Panc1 (cell line): ENCODE measurements around the gene TRAPPC8. TPM values are rescaled to one million over a fixed set of nuclear protein-coding genes. Genes with fewer than 3 reads are reported as not detected.

Source experiments
- ATAC-seq: fragments of 200-7000 bp; cut with Tn5 transposase; 2 replicates; pipeline ENCODE4 v1.9.1; 2020; ENCODE audit warnings: mild to moderate bottlenecking, moderate library complexity
- BruUV-seq: library from RNA; stranded (reverse); fragments of 400-500 nt; replicated peaks from 2 replicates; lab custom pipeline; 2021; lab: Mats Ljungman, UMichigan
- CTCF ChIA-PET: fragments of 300-600 bp; sonication (Branson Sonifier 250); formaldehyde crosslinking; loops from one replicate; lab custom pipeline; 2022; ENCODE audit warnings: antibody characterized with exemption; lab: Charles Lee
- POLR2A ChIA-PET: fragments of 300-600 bp; sonication (Branson Sonifier 250); formaldehyde crosslinking; loops from one replicate; lab custom pipeline; 2022; ENCODE audit warnings: antibody characterized with exemption; lab: Charles Lee
- DNase-seq: peaks from one replicate; pipeline ENCODE4 v3.0.0-alpha.2; 2010; ENCODE audit warnings: low read depth, low spot score
- H3K27ac ChIP-seq: 2 replicates; pipeline ENCODE4 v1.5.1; 2011; ENCODE audit warnings: mild to moderate bottlenecking, low read length, inconsistent platforms
- H3K27me3 ChIP-seq: fragments of 200-500 bp; sonication (Bioruptor generic); 2 replicates; pipeline ENCODE4 v1.6.0; 2014; ENCODE audit warnings: low read length, inconsistent platforms; ENCODE audit not compliant: control insufficient read depth, insufficient read depth
- H3K36me3 ChIP-seq: fragments of 200-500 bp; sonication (Bioruptor generic); 2 replicates; pipeline ENCODE4 v1.5.1; 2014; ENCODE audit warnings: inconsistent platforms, mild to moderate bottlenecking, low read length, moderate library complexity; ENCODE audit not compliant: control insufficient read depth, insufficient read depth
- H3K4me1 ChIP-seq: 2 replicates; pipeline ENCODE4 v1.5.1; 2011; ENCODE audit warnings: inconsistent platforms, mild to moderate bottlenecking, low read length, moderate library complexity; ENCODE audit not compliant: control insufficient read depth, insufficient read depth
- H3K4me3 ChIP-seq, 2 experiments: 2 replicates each; pipeline ENCODE4 v1.5.1; 2011 to 2012; ENCODE audit warnings: low read depth in 2 of 2, low read length in 2 of 2, mild to moderate bottlenecking in 2 of 2, inconsistent platforms in 1 of 2, moderate library complexity in 1 of 2
- H3K9me3 ChIP-seq: fragments of 200-500 bp; sonication (Bioruptor generic); 2 replicates; pipeline ENCODE4 v1.5.1; 2014; ENCODE audit warnings: low read depth, mild to moderate bottlenecking, inconsistent platforms, low read length, moderate library complexity; ENCODE audit not compliant: control insufficient read depth, insufficient read depth
- POLR2AphosphoS5 ChIP-seq: IDR thresholded peaks from 2 replicates; pipeline ENCODE4 v1.6.1; 2012; ENCODE audit warnings: mild to moderate bottlenecking, low read depth, low read length, moderate library complexity
- SIN3A ChIP-seq: IDR thresholded peaks from 2 replicates; pipeline ENCODE4 v1.6.1; 2012; ENCODE audit warnings: low read depth, mild to moderate bottlenecking, low read length, moderate library complexity, borderline replicate concordance; ENCODE audit not compliant: insufficient read depth
- TCF7L2 ChIP-seq: IDR thresholded peaks from 2 replicates; pipeline ENCODE4 v1.6.1; 2011; ENCODE audit warnings: mild to moderate bottlenecking, low read depth, low read length, inconsistent platforms
- in situ Hi-C: cut with HindIII; loops from 2 replicates; pipeline ENCODE4 v1.10.0; 2016; ENCODE audit warnings: low sequenced_read_pairs, low pct_unique_long_range_greater_than_20kb
- intact Hi-C: fragments of 100-400 bp; cut with micrococcal nuclease; formaldehyde crosslinking; loops from one replicate; pipeline ENCODE4 v1.10.0; 2022; ENCODE audit not compliant: unreplicated experiment
- total RNA-seq: library from RNA; stranded (reverse); gene quantifications from one replicate; pipeline ENCODE4 v1.2.1, GENCODE V29; 2021; ENCODE audit not compliant: unreplicated experiment
- TF ChIP-seq, protein P1 (sequence below): fragments of 450-650 bp; IDR thresholded peaks from 2 replicates; pipeline ENCODE4 v1.5.1; 2017; ENCODE audit warnings: mild to moderate bottlenecking
- TF ChIP-seq, protein P2 (sequence below), 2 experiments: IDR thresholded peaks; 2 replicates each; pipeline ENCODE4 v1.6.1; 2011 to 2012; ENCODE audit warnings: low read depth in 2 of 2, control low read depth in 1 of 2, low read length in 1 of 2, mild to moderate bottlenecking in 1 of 2, moderate library complexity in 1 of 2; ENCODE audit not compliant: insufficient read depth in 1 of 2

TRAPPC8 gene
- total RNA-seq, 1 experiment from 2014 or later, result 35.3 TPM

DNA sequence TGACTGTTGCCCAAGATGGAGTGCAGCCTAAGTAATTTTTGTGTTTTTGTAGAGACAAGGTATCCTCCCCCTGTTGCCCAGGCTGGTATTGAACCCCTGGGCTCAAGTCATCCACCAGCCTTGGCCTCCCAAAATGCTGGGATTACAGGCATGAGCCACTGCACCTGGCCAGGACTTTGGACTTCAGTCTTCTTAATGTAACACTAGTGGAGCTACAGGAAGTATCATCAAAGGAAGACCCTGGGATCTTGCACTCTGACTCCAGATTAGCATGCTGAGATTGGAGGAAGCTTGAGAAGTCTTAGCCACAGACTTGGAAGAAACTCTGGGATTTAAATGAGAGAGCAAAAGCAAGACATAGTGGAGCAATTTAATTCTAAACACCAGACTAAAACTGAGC is 37.9 kb upstream of the TRAPPC8 start:
- intact Hi-C loops (no loop called here), in situ Hi-C loops (no loop called here)
- Histone ChIP-seq H3K4me1 (no peaks in the 10 kb centered on the region), H3K9me3 (no peaks in the 10 kb centered on the region; the same call in 1 of the 2 replicates), H3K27ac (no peak overlapping the region), H3K4me3 (no peak overlapping the region), H3K36me3 (no peaks in the 10 kb centered on the region), H3K27me3 (no peaks in the 10 kb centered on the region)
- ChIA-PET CTCF (no interaction called here), POLR2A (no interaction called here)
- no peak for DNase-seq
- TF ChIP-seq POLR2AphosphoS5 (no peak), SIN3A (no peak), TCF7L2 (no peak)
- TF ChIP-seq, protein P1, sequence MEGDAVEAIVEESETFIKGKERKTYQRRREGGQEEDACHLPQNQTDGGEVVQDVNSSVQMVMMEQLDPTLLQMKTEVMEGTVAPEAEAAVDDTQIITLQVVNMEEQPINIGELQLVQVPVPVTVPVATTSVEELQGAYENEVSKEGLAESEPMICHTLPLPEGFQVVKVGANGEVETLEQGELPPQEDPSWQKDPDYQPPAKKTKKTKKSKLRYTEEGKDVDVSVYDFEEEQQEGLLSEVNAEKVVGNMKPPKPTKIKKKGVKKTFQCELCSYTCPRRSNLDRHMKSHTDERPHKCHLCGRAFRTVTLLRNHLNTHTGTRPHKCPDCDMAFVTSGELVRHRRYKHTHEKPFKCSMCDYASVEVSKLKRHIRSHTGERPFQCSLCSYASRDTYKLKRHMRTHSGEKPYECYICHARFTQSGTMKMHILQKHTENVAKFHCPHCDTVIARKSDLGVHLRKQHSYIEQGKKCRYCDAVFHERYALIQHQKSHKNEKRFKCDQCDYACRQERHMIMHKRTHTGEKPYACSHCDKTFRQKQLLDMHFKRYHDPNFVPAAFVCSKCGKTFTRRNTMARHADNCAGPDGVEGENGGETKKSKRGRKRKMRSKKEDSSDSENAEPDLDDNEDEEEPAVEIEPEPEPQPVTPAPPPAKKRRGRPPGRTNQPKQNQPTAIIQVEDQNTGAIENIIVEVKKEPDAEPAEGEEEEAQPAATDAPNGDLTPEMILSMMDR, result no peak
- TF ChIP-seq, protein P2, sequence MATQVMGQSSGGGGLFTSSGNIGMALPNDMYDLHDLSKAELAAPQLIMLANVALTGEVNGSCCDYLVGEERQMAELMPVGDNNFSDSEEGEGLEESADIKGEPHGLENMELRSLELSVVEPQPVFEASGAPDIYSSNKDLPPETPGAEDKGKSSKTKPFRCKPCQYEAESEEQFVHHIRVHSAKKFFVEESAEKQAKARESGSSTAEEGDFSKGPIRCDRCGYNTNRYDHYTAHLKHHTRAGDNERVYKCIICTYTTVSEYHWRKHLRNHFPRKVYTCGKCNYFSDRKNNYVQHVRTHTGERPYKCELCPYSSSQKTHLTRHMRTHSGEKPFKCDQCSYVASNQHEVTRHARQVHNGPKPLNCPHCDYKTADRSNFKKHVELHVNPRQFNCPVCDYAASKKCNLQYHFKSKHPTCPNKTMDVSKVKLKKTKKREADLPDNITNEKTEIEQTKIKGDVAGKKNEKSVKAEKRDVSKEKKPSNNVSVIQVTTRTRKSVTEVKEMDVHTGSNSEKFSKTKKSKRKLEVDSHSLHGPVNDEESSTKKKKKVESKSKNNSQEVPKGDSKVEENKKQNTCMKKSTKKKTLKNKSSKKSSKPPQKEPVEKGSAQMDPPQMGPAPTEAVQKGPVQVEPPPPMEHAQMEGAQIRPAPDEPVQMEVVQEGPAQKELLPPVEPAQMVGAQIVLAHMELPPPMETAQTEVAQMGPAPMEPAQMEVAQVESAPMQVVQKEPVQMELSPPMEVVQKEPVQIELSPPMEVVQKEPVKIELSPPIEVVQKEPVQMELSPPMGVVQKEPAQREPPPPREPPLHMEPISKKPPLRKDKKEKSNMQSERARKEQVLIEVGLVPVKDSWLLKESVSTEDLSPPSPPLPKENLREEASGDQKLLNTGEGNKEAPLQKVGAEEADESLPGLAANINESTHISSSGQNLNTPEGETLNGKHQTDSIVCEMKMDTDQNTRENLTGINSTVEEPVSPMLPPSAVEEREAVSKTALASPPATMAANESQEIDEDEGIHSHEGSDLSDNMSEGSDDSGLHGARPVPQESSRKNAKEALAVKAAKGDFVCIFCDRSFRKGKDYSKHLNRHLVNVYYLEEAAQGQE (IDR thresholded peaks at IDR 0.05; ENCODE audit: insufficient read depth in 1 of 2, low read depth in 2 of 2, low read length in 1 of 2), result no peak
- ATAC-seq, result no peak
- BruUV-seq, result no TSS peak

DNA sequence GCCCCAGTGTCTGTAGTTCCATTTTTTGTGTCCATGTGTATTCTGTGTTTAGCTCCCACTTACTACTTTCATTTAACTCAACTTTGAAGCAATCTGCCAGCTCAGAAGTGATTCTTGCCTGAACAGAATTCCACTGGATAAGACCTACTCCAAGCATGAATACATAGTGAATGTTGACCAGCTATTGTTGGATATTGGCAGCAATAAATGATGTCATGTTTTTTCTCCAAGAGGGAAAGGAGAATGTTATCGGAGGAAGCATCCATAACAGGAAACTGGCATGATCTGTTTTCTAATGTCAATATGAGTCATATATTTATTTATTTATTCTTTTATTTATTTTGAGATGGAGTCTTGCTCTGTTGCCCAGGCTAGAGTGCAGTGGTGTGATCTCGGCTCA is 36.8 kb upstream of the TRAPPC8 start:
- no peaks in the 10 kb centered on the region for H3K4me1 ChIP-seq
- no peak overlapping the region for H3K27ac ChIP-seq
- ChIA-PET POLR2A (no interaction called here), CTCF (no interaction called here)
- intact Hi-C loops (no loop called here), in situ Hi-C loops (no loop called here)
- H3K9me3 ChIP-seq, result no peaks in the 10 kb centered on the region; the same call in 1 of the 2 replicates
- no peak for TF ChIP-seq POLR2AphosphoS5
- TF ChIP-seq, protein P1, result no peak
- no peak for TF ChIP-seq TCF7L2
- TF ChIP-seq SIN3A, result no peak
- TF ChIP-seq, protein P2 (IDR thresholded peaks at IDR 0.05; ENCODE audit: insufficient read depth in 1 of 2, low read depth in 2 of 2, low read length in 1 of 2), result no peak
- no peaks in the 10 kb centered on the region for H3K27me3 ChIP-seq
- no peaks in the 10 kb centered on the region for H3K36me3 ChIP-seq
- no peak overlapping the region for H3K4me3 ChIP-seq
- DNase-seq, result no peak
- ATAC-seq, result no peak
- BruUV-seq, result no TSS peak
